Brain microvascular endothelial cell (primary cell): ENCODE results near the gene MAPK1IP1L.

Experiments used
- DNase-seq: peaks from one replicate; pipeline ENCODE4 v3.0.0-alpha.2; 2020
- H3K27ac ChIP-seq: fragments of 250-450 bp; sonication (Bioruptor Pico); 2 replicates; pipeline ENCODE4 v1.5.1; 2020; ENCODE audit warnings: mild to moderate bottlenecking, moderate library complexity
- H3K27me3 ChIP-seq: fragments of 250-450 bp; sonication (Bioruptor Pico); replicated peaks from 2 replicates; pipeline ENCODE4 v1.5.1; 2020; ENCODE audit warnings: mild to moderate bottlenecking
- H3K36me3 ChIP-seq: fragments of 250-450 bp; sonication (Bioruptor Pico); replicated peaks from 2 replicates; pipeline ENCODE4 v1.5.1; 2020; ENCODE audit warnings: mild to moderate bottlenecking
- H3K4me3 ChIP-seq: 2 replicates; pipeline ENCODE4 v1.5.1; 2011; ENCODE audit warnings: low read depth, mild to moderate bottlenecking, control low read depth, low read length, moderate library complexity
- CTCF ChIP-seq: IDR thresholded peaks from 2 replicates; pipeline ENCODE4 v1.5.1; 2011; ENCODE audit warnings: low read depth, mild to moderate bottlenecking, moderate library complexity, low read length, control low read depth, inconsistent platforms; ENCODE audit errors: missing control alignments
- in situ Hi-C: cut with HindIII; loops from 2 replicates; pipeline ENCODE4 v1.10.0; 2017; ENCODE audit warnings: low sequenced_read_pairs, low pct_ligation_motif_present

Gene MAPK1IP1L

DNA sequence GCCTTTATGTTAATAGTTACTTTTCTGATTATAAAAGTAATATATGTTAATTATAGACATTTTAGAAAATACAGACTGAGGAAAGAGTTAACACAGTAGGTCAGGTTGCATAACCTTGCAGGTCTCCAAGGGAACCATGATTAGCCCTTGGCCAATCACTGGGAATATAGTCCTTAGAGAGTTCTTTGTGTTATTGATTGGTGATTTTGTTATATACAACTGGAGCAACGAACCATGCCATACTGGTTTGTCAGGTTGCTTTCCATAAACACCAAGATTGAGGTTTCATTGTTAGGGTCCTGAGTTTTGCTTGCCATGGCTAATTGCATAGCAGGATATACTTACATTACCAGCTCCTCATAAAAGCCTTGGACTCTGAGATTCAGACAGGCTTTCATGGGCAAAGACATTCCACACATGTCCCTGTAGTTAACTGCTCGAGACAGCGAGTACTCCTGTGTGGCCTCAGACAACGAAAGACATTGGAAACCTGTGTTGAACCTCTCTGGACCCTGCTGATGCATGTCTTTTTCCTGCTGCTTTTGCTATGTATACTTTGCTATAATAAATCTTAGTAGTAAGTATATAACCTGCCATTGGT lies 33.7 kb downstream of the MAPK1IP1L start:
- Histone ChIP-seq H3K27ac (no peak overlapping the region), H3K4me3 (no peak overlapping the region), H3K27me3 (no peaks in the 10 kb centered on the region), H3K36me3 (no peaks in the 10 kb centered on the region)
- TF ChIP-seq CTCF, result no peak
- no peak for DNase-seq
- in situ Hi-C loops, result no loop called here

GRCh38 chr14:55086938-55087337 lies 35.5 kb downstream of the MAPK1IP1L start:
- H3K27ac ChIP-seq, result no peak overlapping the region
- no peak for TF ChIP-seq CTCF
- DNase-seq, result no peak
- no peak overlapping the region for H3K4me3 ChIP-seq
- in situ Hi-C loops, result no loop called here
- no peaks in the 10 kb centered on the region for H3K36me3 ChIP-seq
- H3K27me3 ChIP-seq, result no peaks in the 10 kb centered on the region

DNA sequence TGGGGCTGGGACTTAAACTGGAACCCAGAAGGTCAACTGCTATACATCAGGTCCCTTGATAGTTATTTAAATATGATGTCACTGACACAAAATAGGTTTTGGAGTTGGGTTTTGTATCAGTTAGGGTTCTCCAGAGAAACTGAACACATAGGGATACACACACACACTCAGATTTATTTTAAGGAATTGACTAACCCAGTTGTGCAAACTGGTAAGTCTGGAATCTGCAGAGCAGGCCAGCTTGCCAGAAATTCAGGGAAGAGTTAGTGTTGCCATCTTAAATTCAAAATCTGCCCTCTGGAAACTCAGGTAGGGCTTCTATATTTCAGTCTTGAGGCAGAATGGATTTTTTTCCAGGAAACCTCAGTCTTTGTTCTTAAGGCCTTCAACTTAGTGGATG lies 36.9 kb downstream of the MAPK1IP1L start:
- TF ChIP-seq CTCF, result no peak
- Histone ChIP-seq H3K27me3 (no peaks in the 10 kb centered on the region), H3K4me3 (no peak overlapping the region), H3K36me3 (no peaks in the 10 kb centered on the region), H3K27ac (no peak overlapping the region)
- DNase-seq, result no peak
- in situ Hi-C loops, result no loop called here

DNA sequence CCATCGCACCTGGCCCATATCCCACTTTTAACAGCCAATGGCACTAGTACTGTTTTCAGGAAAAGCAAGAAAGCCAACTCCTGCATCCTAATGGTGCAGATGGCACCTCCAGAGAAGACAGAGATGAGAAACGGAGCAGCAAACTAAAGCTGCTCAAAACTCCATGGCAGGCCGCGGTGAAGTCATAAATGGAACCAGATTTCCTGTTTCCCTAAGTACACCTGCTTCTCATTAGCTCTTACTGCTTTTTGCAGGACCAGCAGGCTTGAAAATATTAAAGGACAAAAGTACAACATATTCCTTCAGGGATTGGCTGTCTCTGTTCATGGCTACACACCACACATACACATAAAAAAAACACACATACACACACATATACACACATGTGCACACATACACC lies 40.9 kb downstream of the MAPK1IP1L start:
- no peak for TF ChIP-seq CTCF
- Histone ChIP-seq H3K27ac (no peak overlapping the region), H3K4me3 (no peak overlapping the region), H3K27me3 (no peaks in the 10 kb centered on the region), H3K36me3 (no peaks in the 10 kb centered on the region)
- no peak for DNase-seq
- in situ Hi-C loops, result no loop called here

DNA sequence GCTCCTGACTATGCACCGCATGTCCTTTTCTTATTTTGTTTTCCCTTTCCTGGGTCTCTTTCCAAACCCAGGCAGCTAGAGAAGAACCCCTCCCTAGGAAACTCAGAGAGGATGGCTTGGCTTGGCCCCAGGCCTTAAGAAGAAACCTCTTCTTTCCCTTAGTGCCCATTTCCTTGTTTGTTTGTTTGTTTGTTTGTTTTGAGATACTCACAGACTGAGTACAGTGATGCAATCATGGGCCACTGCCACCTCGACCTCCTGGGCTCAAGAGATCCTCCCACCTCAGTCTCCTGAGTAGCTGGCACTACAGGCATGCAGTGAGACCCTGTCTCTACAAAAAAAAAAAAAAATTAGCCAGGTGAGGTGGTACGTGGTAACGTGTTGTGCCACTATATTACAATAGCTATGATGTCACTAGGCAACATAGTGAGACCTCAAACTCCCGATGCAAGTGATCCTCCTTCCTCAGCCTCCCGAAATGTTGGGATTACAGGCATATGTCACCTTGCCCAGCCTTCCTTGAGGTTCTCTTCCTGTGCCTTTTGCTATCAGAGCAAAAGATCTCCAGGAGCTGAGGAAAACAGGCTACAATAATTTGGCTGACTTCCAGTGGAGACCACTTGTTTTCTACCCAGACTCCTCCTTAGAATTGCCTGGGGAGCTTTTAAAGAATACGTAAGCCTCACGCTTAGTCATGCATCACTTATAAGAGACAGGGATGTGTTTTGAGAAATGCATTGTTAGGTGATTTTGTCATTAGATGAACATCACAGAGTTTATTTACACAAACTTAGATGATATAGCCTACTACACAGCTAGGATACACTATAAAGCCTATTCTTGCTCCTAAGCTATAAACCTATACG lies 43.1 kb downstream of the MAPK1IP1L start:
- no peak for DNase-seq
- Histone ChIP-seq H3K27me3 (no peaks in the 10 kb centered on the region), H3K36me3 (no peaks in the 10 kb centered on the region), H3K27ac (no peak overlapping the region), H3K4me3 (no peak overlapping the region)
- in situ Hi-C loops, result no loop called here
- TF ChIP-seq CTCF, result no peak
